ENCODE measurements around the gene ENTPD3. TPM values are rescaled to one million over a fixed set of nuclear protein-coding genes. Genes with fewer than 3 reads are reported as not detected.

ENTPD3 gene
- total RNA-seq, 1 experiment from 2014 or later, result 0.50 TPM

DNA sequence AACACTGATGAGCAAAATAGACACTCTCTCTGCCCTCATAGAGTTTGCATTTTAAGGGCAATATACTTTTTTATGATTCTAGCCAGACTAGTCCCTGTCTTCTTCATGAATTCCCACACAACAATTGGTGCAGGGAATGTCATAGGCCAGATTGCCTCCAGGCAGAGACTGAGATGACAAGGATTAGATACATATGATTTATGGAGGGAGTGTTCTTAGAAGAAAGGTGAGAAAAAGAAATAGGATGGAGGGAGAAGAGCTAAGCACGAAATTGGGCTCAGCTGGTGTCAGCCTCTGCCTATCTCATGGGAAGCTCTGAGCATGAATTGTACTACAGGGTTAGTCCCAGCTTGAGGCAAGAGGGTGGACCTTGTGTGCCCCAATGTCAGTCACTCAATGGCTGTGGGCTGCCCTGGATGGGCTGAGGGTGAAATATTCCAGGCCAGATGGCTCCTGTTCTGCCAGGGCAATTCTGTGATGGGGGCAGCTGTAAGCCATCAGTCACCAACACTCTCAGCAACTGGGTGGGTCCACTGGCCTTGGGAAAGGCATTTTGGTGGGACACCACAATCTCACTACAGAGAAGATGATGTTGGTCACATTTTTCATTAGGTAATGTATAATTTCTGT lies 46.3 kb upstream of the ENTPD3 start (continued):
- TF ChIP-seq FOXP4 (CRISPR knock-in tag; IDR thresholded peaks at IDR 0.05), result no peak
- no peak for TF ChIP-seq ZNF532 (CRISPR knock-in tag; IDR thresholded peaks at IDR 0.05; ENCODE audit: borderline replicate concordance)
- TF ChIP-seq, protein P1, sequence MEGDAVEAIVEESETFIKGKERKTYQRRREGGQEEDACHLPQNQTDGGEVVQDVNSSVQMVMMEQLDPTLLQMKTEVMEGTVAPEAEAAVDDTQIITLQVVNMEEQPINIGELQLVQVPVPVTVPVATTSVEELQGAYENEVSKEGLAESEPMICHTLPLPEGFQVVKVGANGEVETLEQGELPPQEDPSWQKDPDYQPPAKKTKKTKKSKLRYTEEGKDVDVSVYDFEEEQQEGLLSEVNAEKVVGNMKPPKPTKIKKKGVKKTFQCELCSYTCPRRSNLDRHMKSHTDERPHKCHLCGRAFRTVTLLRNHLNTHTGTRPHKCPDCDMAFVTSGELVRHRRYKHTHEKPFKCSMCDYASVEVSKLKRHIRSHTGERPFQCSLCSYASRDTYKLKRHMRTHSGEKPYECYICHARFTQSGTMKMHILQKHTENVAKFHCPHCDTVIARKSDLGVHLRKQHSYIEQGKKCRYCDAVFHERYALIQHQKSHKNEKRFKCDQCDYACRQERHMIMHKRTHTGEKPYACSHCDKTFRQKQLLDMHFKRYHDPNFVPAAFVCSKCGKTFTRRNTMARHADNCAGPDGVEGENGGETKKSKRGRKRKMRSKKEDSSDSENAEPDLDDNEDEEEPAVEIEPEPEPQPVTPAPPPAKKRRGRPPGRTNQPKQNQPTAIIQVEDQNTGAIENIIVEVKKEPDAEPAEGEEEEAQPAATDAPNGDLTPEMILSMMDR (IDR thresholded peaks at IDR 0.05), result no peak

DNA sequence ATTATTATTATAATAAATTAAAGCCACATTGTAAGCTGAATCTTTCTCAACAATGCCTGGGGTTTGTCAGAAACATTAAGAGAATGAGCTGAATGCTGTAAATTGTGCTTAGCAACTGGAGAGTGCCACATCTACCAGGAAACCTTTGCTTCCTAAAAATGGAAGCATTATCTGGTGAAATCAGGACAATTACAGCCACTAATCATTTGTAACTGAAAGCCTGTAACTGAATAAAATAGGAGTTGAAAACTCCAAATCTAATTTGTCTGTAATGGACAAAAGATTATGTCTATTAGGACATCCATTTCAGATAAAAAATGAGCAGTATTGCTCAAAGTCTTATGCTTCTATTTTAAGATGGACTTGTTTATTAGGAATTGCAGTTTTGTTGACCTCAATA lies 45.3 kb upstream of the ENTPD3 start:
- H3K9me3 Mint-ChIP-seq, result no peaks in the 10 kb centered on the region; the same call in 1 of the 2 replicates
- CTCF ChIA-PET, result no interaction called here
- no peak for ATAC-seq

GRCh38 chr3:40350529-40350928 lies 36.5 kb upstream of the ENTPD3 start:
- TF ChIP-seq CBFB (CRISPR knock-in tag; IDR thresholded peaks at IDR 0.05; ENCODE audit: low read depth) (no peak), NR1H2 (CRISPR knock-in tag; IDR thresholded peaks at IDR 0.05) (no peak)
- TF ChIP-seq, protein P2, sequence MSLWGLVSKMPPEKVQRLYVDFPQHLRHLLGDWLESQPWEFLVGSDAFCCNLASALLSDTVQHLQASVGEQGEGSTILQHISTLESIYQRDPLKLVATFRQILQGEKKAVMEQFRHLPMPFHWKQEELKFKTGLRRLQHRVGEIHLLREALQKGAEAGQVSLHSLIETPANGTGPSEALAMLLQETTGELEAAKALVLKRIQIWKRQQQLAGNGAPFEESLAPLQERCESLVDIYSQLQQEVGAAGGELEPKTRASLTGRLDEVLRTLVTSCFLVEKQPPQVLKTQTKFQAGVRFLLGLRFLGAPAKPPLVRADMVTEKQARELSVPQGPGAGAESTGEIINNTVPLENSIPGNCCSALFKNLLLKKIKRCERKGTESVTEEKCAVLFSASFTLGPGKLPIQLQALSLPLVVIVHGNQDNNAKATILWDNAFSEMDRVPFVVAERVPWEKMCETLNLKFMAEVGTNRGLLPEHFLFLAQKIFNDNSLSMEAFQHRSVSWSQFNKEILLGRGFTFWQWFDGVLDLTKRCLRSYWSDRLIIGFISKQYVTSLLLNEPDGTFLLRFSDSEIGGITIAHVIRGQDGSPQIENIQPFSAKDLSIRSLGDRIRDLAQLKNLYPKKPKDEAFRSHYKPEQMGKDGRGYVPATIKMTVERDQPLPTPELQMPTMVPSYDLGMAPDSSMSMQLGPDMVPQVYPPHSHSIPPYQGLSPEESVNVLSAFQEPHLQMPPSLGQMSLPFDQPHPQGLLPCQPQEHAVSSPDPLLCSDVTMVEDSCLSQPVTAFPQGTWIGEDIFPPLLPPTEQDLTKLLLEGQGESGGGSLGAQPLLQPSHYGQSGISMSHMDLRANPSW (CRISPR knock-in tag; conservative IDR thresholded peaks at IDR 0.05; ENCODE audit: low read depth), result no peak
- TF ChIP-seq, protein P1 (IDR thresholded peaks at IDR 0.05), result no peak
- ChIA-PET POLR2A (no interaction called here), CTCF (no interaction called here)
- Mint-ChIP-seq H3K9me3 (peaks cover 35% of the 10 kb centered on the region), H3K4me1 (no peaks in the 10 kb centered on the region), H3K4me3 (no peak overlapping the region), H3K36me3 (peaks cover 21% of the 10 kb centered on the region), H3K27me3 (ENCODE audit: low read depth) (no peaks in the 10 kb centered on the region), H3K27ac (no peak overlapping the region)
- ATAC-seq, result no peak
- DNase-seq (ENCODE audit: low spot score), result no peak

More for the DNA sequence above, 45.3 kb upstream of the ENTPD3 start:
- no peaks in the 10 kb centered on the region; the same call in 1 of the 2 replicates for H3K27me3 Mint-ChIP-seq (ENCODE audit: low read depth)
- DNase-seq (ENCODE audit: low spot score), result no peak
- H3K36me3 Mint-ChIP-seq, result no peaks in the 10 kb centered on the region
- TF ChIP-seq JUN (CRISPR knock-in tag; IDR thresholded peaks at IDR 0.05) (no peak), NFATC4 (CRISPR knock-in tag; IDR thresholded peaks at IDR 0.05) (no peak), ZNF121 (CRISPR knock-in tag; IDR thresholded peaks at IDR 0.05) (no peak)
- no peak overlapping the region for H3K27ac Mint-ChIP-seq
- H3K4me3 Mint-ChIP-seq, result no peak overlapping the region
- no peaks in the 10 kb centered on the region for H3K4me1 Mint-ChIP-seq
- POLR2A ChIA-PET, result interaction anchor here (0.7 kb wide), 2 partner anchors 47 to 165 kb away, joined by 3 to 5 read pairs; no protein-coding TSS in a partner anchor

All from WTC11 (cell line).